IPS-18c (cell line): Measurements from ENCODE around the gene BBS1.
"Not testable (repeated sequence)": the region's sequence is repeated elsewhere in the genome, so short reads cannot be mapped to it uniquely, and the experiment has no call there.

Source experiments
- H3K4me3 ChIP-seq: 2 replicates; pipeline ENCODE4 v1.7.0; 2013; ENCODE audit warnings: low read depth, mild to moderate bottlenecking, low read length, moderate library complexity; ENCODE audit not compliant: insufficient read depth
- H3K9me3 ChIP-seq: one replicate; pipeline ENCODE4 v1.6.1; 2013; ENCODE audit warnings: mild to moderate bottlenecking, low read length, moderate library complexity; ENCODE audit not compliant: control insufficient read depth, insufficient read depth

BBS1 gene

GRCh38 chr11:66495401-66495854 is 15.0 kb upstream of the BBS1 start:
- no peaks in the 10 kb centered on the region for H3K9me3 ChIP-seq

GRCh38 chr11:66497206-66497605 is 13.2 kb upstream of the BBS1 start:
- Histone ChIP-seq H3K9me3 (no peaks in the 10 kb centered on the region), H3K4me3 (no peak overlapping the region)

More at GRCh38 chr11:66495401-66495854, 15.0 kb upstream of the BBS1 start:
- no peak overlapping the region for H3K4me3 ChIP-seq

- H3K9me3 ChIP-seq = no peaks in the 10 kb centered on the region
- no peak overlapping the region for H3K4me3 ChIP-seq
Measured at GRCh38 chr11:66498506-66498905, 11.9 kb upstream of the BBS1 start.

- Histone ChIP-seq H3K9me3 (peaks cover 5% of the 10 kb centered on the region), H3K4me3 (no peak overlapping the region)
Measured at GRCh38 chr11:66505276-66505816, 5.1 kb upstream of the BBS1 start.

GRCh38 chr11:66509131-66509561 is 1.3 kb upstream of the BBS1 start:
- Histone ChIP-seq H3K4me3 (no peak overlapping the region), H3K9me3 (peaks cover 5% of the 10 kb centered on the region)

DNA sequence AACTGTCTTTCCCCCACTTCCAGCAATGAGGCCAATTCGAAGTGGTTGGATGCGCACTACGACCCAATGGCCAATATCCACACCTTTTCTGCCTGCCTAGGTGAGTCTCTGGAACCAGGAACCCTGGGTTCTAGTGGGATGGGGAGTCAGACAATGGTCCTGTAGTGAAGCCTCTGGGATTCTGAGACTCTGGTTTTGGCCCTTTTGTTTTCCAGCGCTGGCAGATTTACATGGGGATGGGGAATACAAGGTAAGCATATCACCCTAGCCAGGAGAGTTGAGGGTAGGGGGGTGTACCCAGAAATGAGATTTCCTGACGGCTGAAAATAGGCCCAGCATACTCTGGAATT is 530 bp downstream of the BBS1 start:
- Histone ChIP-seq H3K4me3 (peak overlapping the region; percentile 91), H3K9me3 (peaks cover 5% of the 10 kb centered on the region)

DNA sequence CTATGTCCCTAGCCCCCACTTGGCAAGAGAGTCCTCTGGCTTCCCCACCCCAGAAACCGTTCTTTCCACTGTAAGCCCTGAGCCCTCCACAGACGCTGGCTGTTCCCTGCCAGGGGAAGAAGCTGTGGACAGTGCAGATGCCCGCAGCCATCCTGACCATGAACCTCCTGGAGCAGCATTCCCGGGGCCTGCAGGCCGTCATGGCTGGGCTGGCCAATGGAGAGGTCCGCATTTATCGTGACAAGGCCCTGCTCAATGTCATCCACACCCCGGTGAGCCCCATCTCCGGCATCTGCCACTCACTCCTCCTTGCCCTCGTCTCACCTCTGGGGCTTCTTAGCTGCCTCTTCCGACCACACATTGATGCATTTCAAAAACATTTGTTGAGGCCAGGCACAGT is 13.2 kb downstream of the BBS1 start:
- Histone ChIP-seq H3K9me3 (no peaks in the 10 kb centered on the region), H3K4me3 (no peak overlapping the region)

DNA sequence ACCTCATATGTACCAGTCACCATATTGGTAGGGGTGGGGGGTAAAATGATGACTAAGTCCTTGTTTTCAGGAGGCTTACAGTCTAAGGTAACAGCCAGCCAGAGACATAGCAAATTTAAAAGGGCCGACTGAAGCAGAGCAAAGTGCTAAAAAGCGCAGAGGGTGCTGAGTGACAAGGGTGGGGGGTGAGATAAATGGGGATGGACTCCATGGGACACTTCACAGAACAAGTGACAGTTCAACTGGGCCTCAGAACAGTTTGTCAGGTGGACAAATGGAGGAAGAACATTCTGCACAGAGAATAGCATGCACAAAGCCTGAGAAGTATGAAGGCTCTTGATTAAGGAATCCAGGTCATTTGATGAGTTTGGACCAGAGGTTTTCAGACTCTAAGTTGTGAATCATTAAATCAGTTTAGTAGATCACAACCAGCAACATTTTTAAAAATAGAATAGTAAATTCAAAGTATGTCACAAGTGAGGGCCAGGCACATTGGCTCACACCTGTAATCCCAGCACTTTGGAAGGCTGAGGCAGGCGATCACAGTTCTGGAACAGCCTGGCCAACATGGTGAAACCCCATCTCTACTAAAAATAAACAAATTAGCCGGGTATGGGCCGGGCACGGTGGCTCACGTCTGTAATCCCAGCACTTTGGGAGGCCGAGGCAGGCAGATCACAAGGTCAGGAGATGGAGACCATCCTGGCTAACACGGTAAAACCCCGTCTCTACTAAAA is 14.0 kb downstream of the BBS1 start:
- no peaks in the 10 kb centered on the region for H3K9me3 ChIP-seq
- no peak overlapping the region for H3K4me3 ChIP-seq

- H3K4me3 ChIP-seq = no peak overlapping the region
- no peaks in the 10 kb centered on the region for H3K9me3 ChIP-seq
Measured at GRCh38 chr11:66529069-66529468, 18.6 kb downstream of the BBS1 start.

- no peaks in the 10 kb centered on the region for H3K9me3 ChIP-seq
- no peak overlapping the region for H3K4me3 ChIP-seq
Measured at GRCh38 chr11:66529655-66530054, 19.2 kb downstream of the BBS1 start.

DNA sequence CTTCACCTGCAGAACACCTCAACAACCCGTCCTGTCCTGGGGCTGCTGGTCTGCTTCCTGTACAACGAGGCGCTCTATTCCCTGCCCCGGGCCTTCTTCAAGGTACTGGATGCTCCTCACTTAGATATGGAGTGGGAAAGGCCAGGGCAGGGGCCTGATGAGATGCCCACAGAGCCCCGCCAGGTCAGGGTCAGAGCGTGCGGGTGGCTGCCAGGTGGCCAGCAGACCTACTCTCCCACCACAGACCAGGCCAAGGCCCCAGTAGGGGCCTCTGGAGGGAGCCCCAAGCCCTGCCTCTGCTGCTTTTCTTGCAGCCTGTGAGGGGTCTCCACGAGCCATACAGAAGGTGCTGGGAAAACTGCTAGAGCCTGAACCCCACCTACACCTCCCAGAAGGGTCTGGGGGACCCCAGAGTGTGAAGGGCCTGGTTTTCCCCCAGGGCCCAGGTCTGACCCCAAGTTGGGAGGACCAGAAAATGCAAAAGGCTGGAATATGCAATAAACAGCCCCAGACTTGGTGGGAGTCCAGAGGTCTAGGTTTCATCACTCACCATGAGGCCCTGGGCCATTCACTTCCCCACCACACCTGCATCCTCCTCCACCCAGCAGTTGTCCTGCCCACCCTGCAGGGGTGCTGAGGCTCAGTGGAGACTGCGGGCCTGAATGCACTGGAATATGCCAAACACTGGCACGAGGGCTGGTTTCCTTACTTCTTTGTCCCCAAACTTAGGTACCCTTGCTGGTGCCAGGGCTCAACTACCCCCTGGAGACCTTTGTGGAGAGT is 20.7 kb downstream of the BBS1 start:
- H3K4me3 ChIP-seq = no peak overlapping the region
- H3K9me3 ChIP-seq = no peaks in the 10 kb centered on the region

GRCh38 chr11:66531841-66532240 is 21.4 kb downstream of the BBS1 start:
- no peak overlapping the region for H3K4me3 ChIP-seq
- H3K9me3 ChIP-seq = no peaks in the 10 kb centered on the region

GRCh38 chr11:66532784-66533183 is 22.3 kb downstream of the BBS1 start:
- Histone ChIP-seq H3K4me3 (no peak overlapping the region), H3K9me3 (no peaks in the 10 kb centered on the region)

DNA sequence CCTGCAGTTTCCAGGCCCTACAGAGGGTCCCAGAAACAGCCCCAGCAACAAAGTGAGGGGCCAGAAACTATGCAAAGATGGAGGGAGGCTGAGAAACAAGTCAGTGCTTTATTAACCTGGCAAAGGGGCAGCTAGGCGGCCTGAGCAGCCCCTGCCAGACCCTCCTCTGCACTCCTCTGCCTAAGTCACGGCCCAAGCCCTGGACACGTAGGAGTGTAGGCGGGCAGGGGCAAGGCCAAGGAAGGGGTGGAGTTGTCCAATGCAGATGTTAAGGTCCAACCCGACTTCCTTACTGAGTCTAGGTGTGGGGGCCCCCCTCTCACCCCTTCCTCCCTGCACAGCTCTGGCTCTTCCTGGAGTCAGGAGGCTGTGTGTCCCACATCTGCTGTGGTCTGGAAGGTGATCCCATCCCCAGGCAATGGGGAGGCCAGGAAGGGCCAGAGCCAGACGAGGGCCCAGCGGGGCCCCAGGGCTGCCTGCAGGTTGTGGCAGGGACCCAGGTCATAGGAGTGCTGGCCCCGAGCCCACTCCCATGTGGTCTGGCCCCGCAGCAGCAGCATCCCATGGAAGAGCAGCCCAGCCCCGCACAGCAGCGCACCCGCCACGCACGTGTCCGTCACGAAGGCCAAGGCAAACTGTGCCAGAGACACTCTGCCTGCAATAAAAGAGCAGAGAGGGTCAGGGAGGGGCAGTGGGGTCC is 28.9 kb downstream of the BBS1 start:
- H3K4me3 ChIP-seq = no peak overlapping the region

DNA sequence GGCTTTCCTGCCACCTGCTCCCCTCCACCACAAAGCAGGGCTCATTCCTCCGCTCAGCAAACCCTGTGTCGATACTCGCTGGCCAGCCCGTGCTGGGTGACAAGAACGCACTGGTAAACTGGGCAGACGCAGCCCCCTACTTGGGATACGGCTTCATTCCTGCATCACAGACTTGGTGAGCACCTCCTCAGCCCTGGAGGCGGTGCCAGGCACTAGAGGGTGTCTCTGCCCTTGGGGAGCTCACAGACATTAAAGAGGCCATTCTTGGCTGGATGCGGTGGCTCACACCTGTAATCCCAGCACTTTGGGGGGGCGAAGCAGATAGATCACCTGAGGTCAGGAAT is 29.4 kb downstream of the BBS1 start:
- H3K4me3 ChIP-seq = no peak overlapping the region
- H3K9me3 ChIP-seq = no peaks in the 10 kb centered on the region

More for the DNA sequence above, 28.9 kb downstream of the BBS1 start:
- no peaks in the 10 kb centered on the region for H3K9me3 ChIP-seq

DNA sequence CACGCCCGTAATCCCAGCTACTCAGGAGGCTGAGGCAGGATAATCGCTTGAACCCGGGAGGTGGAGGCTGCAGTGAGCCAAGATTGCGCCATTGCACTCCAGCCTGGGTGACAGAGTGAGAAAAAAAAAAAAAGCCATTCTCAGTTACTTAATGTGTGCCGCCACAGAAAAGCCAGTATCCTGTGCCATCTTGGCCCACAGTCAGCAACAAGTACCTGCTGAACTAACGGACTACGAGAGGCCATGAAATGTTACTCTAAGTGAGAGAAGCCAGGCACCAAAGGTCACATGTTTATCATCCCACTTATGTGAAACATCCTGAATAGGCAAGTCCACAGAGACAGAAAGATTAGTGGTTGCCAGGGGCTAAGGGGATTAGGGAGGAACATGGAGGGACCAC is 30.2 kb downstream of the BBS1 start:
- H3K9me3 ChIP-seq, H3K4me3 ChIP-seq: not testable (repeated sequence)

DNA sequence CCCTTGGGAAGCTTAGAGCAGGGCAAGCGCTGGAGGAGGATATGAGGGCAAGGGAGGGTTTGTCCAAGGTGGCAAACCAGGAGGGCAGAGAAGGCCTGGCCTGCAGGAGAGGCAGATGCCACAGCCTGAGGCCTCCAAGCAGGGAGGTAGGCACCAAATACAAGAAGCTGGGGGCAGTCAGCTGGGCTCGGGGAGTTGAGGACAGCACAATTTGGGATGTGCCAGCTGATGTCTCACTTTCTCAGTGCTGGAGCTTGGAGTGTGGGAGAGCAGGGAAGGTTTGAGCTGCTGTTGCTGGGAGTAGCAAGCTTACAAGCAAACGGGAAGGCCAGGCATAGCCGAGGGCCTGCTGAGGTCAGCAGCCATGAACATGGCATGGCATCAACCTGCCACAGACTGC is 31.5 kb downstream of the BBS1 start:
- no peak overlapping the region for H3K4me3 ChIP-seq
- no peaks in the 10 kb centered on the region for H3K9me3 ChIP-seq

DNA sequence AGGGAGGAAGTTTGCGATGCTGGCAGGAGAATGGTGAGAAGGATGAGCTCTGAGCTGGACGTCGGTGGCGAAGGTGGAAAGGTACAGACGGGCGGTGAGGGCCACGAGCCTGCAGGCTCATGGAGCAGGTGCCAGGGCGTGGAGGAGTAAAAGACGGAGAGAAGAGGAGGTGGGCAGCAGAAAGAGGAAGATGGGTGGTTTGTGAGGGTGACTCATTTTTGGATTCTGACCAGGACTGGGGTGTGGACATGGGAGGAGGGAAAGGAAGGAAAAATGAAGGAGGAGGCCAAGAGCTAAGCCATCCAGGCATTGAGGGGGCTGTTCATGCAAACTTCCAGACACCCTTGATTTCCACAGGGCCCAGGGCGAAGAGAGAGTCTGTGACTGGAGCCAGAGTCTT is 31.9 kb downstream of the BBS1 start:
- Histone ChIP-seq H3K9me3 (no peaks in the 10 kb centered on the region), H3K4me3 (no peak overlapping the region)
